HepG2 (cell line): ENCODE data around the gene DNTTIP2. TPM values are rescaled to one million over a fixed set of nuclear protein-coding genes. Genes with fewer than 3 reads are reported as not detected.

Experiments
- ARHGAP35 ChIP-seq: sonication (generic); formaldehyde crosslinking; IDR thresholded peaks from 2 replicates; pipeline ENCODE4 v1.9.0; 2022; ENCODE audit warnings: mild to moderate bottlenecking, inconsistent platforms, moderate library complexity, missing genetic modification reagents, borderline replicate concordance
- GPBP1L1 ChIP-seq: sonication (generic); formaldehyde crosslinking; IDR thresholded peaks from 2 replicates; pipeline ENCODE4 v1.5.0; 2020; ENCODE audit warnings: mild to moderate bottlenecking, missing genetic modification reagents
- HOXA9 ChIP-seq: sonication (generic); formaldehyde crosslinking; IDR thresholded peaks from 2 replicates; pipeline ENCODE4 v1.8.1; 2022; ENCODE audit warnings: missing genetic modification reagents, mild to moderate bottlenecking, moderate library complexity, borderline replicate concordance
- LBX2 ChIP-seq: sonication (generic); formaldehyde crosslinking; IDR thresholded peaks from 2 replicates; pipeline ENCODE4 v1.5.0; 2020; ENCODE audit warnings: missing genetic modification reagents, mild to moderate bottlenecking, borderline replicate concordance
- NCOA5 ChIP-seq: sonication (generic); formaldehyde crosslinking; IDR thresholded peaks from 2 replicates; pipeline ENCODE4 v1.4.0; 2020; ENCODE audit warnings: missing genetic modification reagents
- PHF21A ChIP-seq: sonication (generic); formaldehyde crosslinking; IDR thresholded peaks from 2 replicates; pipeline ENCODE4 v1.5.0; 2020; ENCODE audit warnings: mild to moderate bottlenecking, missing genetic modification reagents
- POGK ChIP-seq: sonication (generic); formaldehyde crosslinking; conservative IDR thresholded peaks from 2 replicates; pipeline ENCODE4 v1.8.0; 2022; ENCODE audit warnings: mild to moderate bottlenecking, moderate library complexity, missing genetic modification reagents
- REPIN1 ChIP-seq: sonication (generic); formaldehyde crosslinking; IDR thresholded peaks from 2 replicates; pipeline ENCODE4 v1.8.0; 2022; ENCODE audit warnings: missing genetic modification reagents, low read depth, mild to moderate bottlenecking, borderline replicate concordance
- TMF1 ChIP-seq: sonication (generic); formaldehyde crosslinking; IDR thresholded peaks from 2 replicates; pipeline ENCODE4 v1.8.1; 2022; ENCODE audit warnings: low read depth, missing genetic modification reagents
- UBTF ChIP-seq: sonication (generic); formaldehyde crosslinking; IDR thresholded peaks from 2 replicates; pipeline ENCODE4 v1.4.0; 2020; ENCODE audit warnings: mild to moderate bottlenecking, missing genetic modification reagents
- ZBTB34 ChIP-seq: sonication (generic); formaldehyde crosslinking; IDR thresholded peaks from 2 replicates; pipeline ENCODE4 v1.8.0; 2022; ENCODE audit warnings: mild to moderate bottlenecking, missing genetic modification reagents
- ZNF33B ChIP-seq: sonication (generic); formaldehyde crosslinking; IDR thresholded peaks from 2 replicates; pipeline ENCODE4 v1.5.1; 2020; ENCODE audit warnings: mild to moderate bottlenecking, missing genetic modification reagents
- ZNF530 ChIP-seq: sonication (generic); formaldehyde crosslinking; IDR thresholded peaks from 2 replicates; pipeline ENCODE4 v1.5.0; 2020; ENCODE audit warnings: low read depth, mild to moderate bottlenecking, missing genetic modification reagents
- ZNF777 ChIP-seq: sonication (generic); formaldehyde crosslinking; IDR thresholded peaks from 2 replicates; pipeline ENCODE4 v1.4.0; 2020; ENCODE audit warnings: missing genetic modification reagents
- polyA plus RNA-seq, 8 experiments: library from polyadenylated mRNA; depleted of rRNA in 3 of 8; stranded (reverse) in 7 of 8; unstranded in 1 of 8; fragments of >200 nt; fragmentation: Illumina TruSeq in 4 of 8; extraction: Trizol in 4 of 8; gene quantifications; 2 replicates each; pipeline versions ENCODE4 v1.2.1 to v1.2.3, GENCODE V29; 2011 to 2016; ENCODE audit warnings: low read depth in 4 of 8, missing spikeins in 1 of 8, mixed read lengths in 1 of 8; ENCODE audit not compliant: insufficient read depth in 1 of 8
- total RNA-seq, 5 experiments: library from RNA; depleted of rRNA; stranded (reverse); fragments of >200 nt; fragmentation: Illumina TruSeq; extraction: Trizol; gene quantifications; 2 replicates each; pipeline ENCODE4 v1.2.3, GENCODE V29; 2016; ENCODE audit warnings: low read depth in 1 of 5
- TF ChIP-seq, protein P1 (sequence below): sonication (generic); formaldehyde crosslinking; IDR thresholded peaks from 2 replicates; pipeline ENCODE4 v1.5.0; 2020; ENCODE audit warnings: mild to moderate bottlenecking, low read depth, missing genetic modification reagents, borderline replicate concordance
- TF ChIP-seq, protein P2 (sequence below): sonication (generic); formaldehyde crosslinking; IDR thresholded peaks from 2 replicates; pipeline ENCODE4 v1.4.0; 2020; ENCODE audit warnings: missing genetic modification reagents; ENCODE audit errors: not compliant biosample characterization
- TF ChIP-seq, protein P3 (sequence below): sonication (generic); formaldehyde crosslinking; IDR thresholded peaks from 2 replicates; pipeline ENCODE4 v1.9.0; 2022; ENCODE audit warnings: missing genetic modification reagents, mild to moderate bottlenecking, borderline replicate concordance

DNTTIP2 gene
- total and polyA plus RNA-seq, 2 of the 13 experiments (the other 11 are each of a cell fraction or from before 2014, with no cell fraction given), result 11.4 to 63.3 TPM

DNA sequence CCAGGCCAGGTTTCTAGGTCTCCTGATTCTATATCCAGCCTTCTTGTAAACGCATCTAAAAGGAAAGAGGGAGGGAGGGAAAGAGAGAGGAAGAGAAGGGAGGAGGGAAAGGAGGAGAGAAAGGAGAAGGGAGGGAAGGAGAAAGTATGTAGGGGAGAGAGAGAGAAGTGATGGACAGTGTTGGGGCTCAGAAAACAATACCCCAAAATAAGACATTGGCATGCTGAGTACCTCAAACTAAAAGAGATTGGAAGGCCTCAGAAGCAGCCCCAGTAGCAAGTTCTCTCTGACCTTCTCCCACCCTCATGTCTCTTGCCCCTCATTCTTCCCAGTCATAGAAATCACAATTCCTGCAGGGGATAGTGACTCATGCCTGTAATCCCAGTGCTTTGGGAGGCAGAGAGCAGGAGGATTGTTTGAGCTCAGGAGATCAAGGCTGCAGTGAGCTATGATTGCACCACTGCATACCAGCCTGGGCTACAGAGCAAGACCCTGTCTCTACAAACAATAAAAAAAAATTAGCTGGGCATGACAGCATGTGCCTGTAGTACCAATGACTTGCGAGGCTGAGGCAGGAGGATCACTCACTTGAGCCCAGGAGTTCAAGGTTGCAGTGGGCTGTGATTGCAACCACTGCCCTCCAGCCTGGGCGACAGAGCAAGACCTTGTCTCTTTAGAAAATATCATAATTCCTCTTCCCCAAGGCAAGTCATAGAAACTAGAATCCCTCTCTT is 51.2 kb downstream of the DNTTIP2 start (continued):
- TF ChIP-seq ZBTB34 (CRISPR knock-in tag) (0 out of 2 replicates have a peak, but pooled peaks have one; percentile 56), NCOA5 (CRISPR knock-in tag) (no peak), HOXA9 (no peak), ARHGAP35 (CRISPR knock-in tag) (no peak), ZNF33B (no peak), ZNF777 (no peak), UBTF (CRISPR knock-in tag) (peak; percentile 32; the same call in 1 of the 2 replicates), POGK (CRISPR knock-in tag) (no peak; the same call in 1 of the 2 replicates), GPBP1L1 (CRISPR knock-in tag) (no peak), REPIN1 (CRISPR knock-in tag) (peak; percentile 88), ZNF530 (CRISPR knock-in tag) (no peak), TMF1 (CRISPR knock-in tag) (no peak), LBX2 (no peak), PHF21A (peak; percentile 83)
- TF ChIP-seq, protein P1, sequence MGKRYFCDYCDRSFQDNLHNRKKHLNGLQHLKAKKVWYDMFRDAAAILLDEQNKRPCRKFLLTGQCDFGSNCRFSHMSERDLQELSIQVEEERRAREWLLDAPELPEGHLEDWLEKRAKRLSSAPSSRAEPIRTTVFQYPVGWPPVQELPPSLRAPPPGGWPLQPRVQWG (CRISPR knock-in tag), result no peak
- TF ChIP-seq, protein P2, sequence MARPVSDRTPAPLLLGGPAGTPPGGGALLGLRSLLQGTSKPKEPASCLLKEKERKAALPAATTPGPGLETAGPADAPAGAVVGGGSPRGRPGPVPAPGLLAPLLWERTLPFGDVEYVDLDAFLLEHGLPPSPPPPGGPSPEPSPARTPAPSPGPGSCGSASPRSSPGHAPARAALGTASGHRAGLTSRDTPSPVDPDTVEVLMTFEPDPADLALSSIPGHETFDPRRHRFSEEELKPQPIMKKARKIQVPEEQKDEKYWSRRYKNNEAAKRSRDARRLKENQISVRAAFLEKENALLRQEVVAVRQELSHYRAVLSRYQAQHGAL (CRISPR knock-in tag), result no peak
- TF ChIP-seq, protein P3, sequence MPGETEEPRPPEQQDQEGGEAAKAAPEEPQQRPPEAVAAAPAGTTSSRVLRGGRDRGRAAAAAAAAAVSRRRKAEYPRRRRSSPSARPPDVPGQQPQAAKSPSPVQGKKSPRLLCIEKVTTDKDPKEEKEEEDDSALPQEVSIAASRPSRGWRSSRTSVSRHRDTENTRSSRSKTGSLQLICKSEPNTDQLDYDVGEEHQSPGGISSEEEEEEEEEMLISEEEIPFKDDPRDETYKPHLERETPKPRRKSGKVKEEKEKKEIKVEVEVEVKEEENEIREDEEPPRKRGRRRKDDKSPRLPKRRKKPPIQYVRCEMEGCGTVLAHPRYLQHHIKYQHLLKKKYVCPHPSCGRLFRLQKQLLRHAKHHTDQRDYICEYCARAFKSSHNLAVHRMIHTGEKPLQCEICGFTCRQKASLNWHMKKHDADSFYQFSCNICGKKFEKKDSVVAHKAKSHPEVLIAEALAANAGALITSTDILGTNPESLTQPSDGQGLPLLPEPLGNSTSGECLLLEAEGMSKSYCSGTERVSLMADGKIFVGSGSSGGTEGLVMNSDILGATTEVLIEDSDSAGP (CRISPR knock-in tag), result peak; percentile 49
